Measurements from ENCODE around the gene SLC25A45.

Gene SLC25A45

DNA sequence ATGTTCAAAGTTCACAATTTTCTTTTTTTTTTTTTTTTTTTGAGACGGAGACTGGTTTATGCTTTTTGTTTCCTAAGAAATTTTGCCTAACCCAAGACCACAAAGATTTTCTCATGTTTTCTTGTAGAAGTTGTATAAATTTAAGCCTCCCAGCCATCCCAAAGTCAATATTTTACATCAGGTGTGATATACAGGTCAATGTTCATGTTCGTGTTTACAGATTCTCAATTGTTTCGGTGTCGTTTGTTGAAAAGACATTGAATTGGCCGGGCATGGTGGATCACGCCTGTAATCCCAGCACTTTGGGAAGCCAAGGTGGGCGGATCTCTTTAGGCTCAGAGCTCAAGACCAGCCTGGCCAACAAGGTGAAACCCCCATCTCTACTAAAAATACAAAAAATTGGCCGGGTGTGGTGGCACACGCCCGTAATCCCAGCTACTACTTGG is 19.4 kb upstream of the SLC25A45 start:
- Mint-ChIP-seq H3K27me3 (no peaks in the 10 kb centered on the region), H3K4me1 (peaks cover 26 to 41% of the 10 kb centered on the region in 2 donors), H3K36me3 (peaks cover 53 to 65% of the 10 kb centered on the region in 2 donors), H3K4me3 (no peak overlapping the region), H3K27ac (peak overlapping the region; percentile 62), H3K9me3 (no peaks in the 10 kb centered on the region)
- ATAC-seq (replicated peaks) (no peak), DNase-seq (no peak)

- H3K9me3 Mint-ChIP-seq: no peaks in the 10 kb centered on the region
- DNase-seq (no peak), ATAC-seq (replicated peaks) (no peak)
- peaks cover 55 to 65% of the 10 kb centered on the region in 2 donors for H3K36me3 Mint-ChIP-seq
- no peaks in the 10 kb centered on the region for H3K27me3 Mint-ChIP-seq
- H3K27ac Mint-ChIP-seq: peak overlapping the region; percentile 62
- peaks cover 26 to 41% of the 10 kb centered on the region in 2 donors for H3K4me1 Mint-ChIP-seq
- no peak overlapping the region for H3K4me3 Mint-ChIP-seq
These were observed 18.8 kb upstream of the SLC25A45 start for GRCh38 chr11:65401073-65401802.

GRCh38 chr11:65400307-65401072 is 18.0 kb upstream of the SLC25A45 start:
- Mint-ChIP-seq H3K4me1 (peaks cover 26 to 45% of the 10 kb centered on the region in 2 donors), H3K36me3 (peaks cover 59 to 71% of the 10 kb centered on the region in 2 donors), H3K27me3 (no peaks in the 10 kb centered on the region), H3K27ac (peak overlapping the region; percentile 37), H3K9me3 (no peaks in the 10 kb centered on the region), H3K4me3 (no peak overlapping the region)
- DNase-seq (no peak), ATAC-seq (replicated peaks) (no peak)

DNA sequence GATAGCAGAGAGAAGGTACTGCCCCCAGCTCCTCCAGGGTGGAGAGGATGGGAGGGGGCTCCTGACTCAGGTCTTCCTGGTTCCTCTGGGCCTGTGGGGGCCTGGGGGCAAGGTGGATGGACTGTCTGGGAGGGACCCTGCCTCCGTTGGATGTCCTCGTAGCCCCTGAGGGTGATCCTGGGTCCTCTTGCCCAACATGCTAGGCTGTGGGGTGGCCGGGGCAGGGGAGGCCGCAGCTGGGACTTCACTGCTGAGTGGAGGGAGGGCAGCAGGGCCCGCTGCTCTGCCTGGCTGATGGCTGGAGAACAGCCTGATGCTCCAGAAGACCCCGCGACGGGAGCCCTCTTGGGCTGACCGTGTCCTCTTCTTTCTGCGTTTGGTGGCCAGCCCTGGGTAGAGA is 17.4 kb upstream of the SLC25A45 start:
- Mint-ChIP-seq H3K36me3 (peaks cover 57 to 66% of the 10 kb centered on the region in 2 donors), H3K4me1 (peaks cover 24 to 39% of the 10 kb centered on the region in 2 donors), H3K27ac (no peak overlapping the region), H3K4me3 (no peak overlapping the region), H3K27me3 (no peaks in the 10 kb centered on the region), H3K9me3 (no peaks in the 10 kb centered on the region)
- ATAC-seq (replicated peaks) (no peak), DNase-seq (no peak)

DNA sequence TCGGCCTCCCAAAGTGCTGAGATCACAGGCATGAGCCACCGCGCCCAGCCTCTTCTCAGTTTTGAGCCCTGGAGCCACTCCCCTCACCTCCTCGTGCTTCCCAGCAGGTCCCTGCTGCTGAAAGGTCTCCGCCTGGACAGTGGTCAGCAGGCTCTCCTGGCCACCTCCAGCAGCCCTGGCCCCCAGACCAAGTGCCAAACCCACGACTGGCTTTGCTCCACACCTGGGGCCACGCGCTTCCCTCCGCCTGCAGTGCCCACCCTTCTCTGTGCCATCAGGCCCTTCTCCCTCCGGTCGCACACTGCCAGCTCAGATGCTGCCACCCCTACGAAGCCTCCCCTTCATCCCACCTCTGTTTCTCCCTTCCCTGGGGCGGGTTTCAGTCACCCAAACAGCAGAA is 16.8 kb upstream of the SLC25A45 start:
- DNase-seq: no peak

GRCh38 chr11:65398362-65398910 is 16.0 kb upstream of the SLC25A45 start:
- Mint-ChIP-seq H3K27me3 (no peaks in the 10 kb centered on the region), H3K27ac (peak overlapping the region; percentile 73), H3K4me1 (peaks cover 12 to 25% of the 10 kb centered on the region in 2 donors), H3K36me3 (peaks cover 45 to 55% of the 10 kb centered on the region in 2 donors), H3K4me3 (no peak overlapping the region), H3K9me3 (no peaks in the 10 kb centered on the region)
- ATAC-seq (replicated peaks) (no peak), DNase-seq (no peak)

More for the DNA sequence above, 16.8 kb upstream of the SLC25A45 start:
- Mint-ChIP-seq H3K27ac (peak overlapping the region; percentile 42), H3K4me1 (peaks cover 19 to 33% of the 10 kb centered on the region in 2 donors), H3K27me3 (no peaks in the 10 kb centered on the region), H3K4me3 (no peak overlapping the region), H3K9me3 (no peaks in the 10 kb centered on the region), H3K36me3 (peaks cover 51 to 60% of the 10 kb centered on the region in 2 donors)
- no peak for ATAC-seq (replicated peaks)

- Mint-ChIP-seq H3K4me3 (no peak overlapping the region), H3K27me3 (no peaks in the 10 kb centered on the region), H3K36me3 (peaks cover 51 to 59% of the 10 kb centered on the region in 2 donors), H3K9me3 (no peaks in the 10 kb centered on the region), H3K27ac (no peak overlapping the region), H3K4me1 (peaks cover 14 to 25% of the 10 kb centered on the region in 2 donors)
- no peak for DNase-seq
- ATAC-seq (replicated peaks): no peak
These were observed 14.6 kb upstream of the SLC25A45 start for GRCh38 chr11:65396769-65397745.

GRCh38 chr11:65395961-65396530 is 13.6 kb upstream of the SLC25A45 start:
- Mint-ChIP-seq H3K36me3 (peaks cover 52 to 59% of the 10 kb centered on the region in 2 donors), H3K27ac (no peak overlapping the region), H3K4me1 (peaks cover 20 to 34% of the 10 kb centered on the region in 2 donors), H3K4me3 (no peak overlapping the region), H3K27me3 (no peaks in the 10 kb centered on the region), H3K9me3 (no peaks in the 10 kb centered on the region)
- ATAC-seq (replicated peaks): no peak
- DNase-seq: no peak

GRCh38 chr11:65394125-65394536 is 11.7 kb upstream of the SLC25A45 start:
- ATAC-seq (replicated peaks): no peak
- Mint-ChIP-seq H3K27me3 (no peaks in the 10 kb centered on the region), H3K4me3 (no peak overlapping the region), H3K4me1 (peaks cover 32 to 46% of the 10 kb centered on the region in 2 donors), H3K27ac (no peak overlapping the region), H3K36me3 (peaks cover 48 to 57% of the 10 kb centered on the region in 2 donors), H3K9me3 (no peaks in the 10 kb centered on the region)
- no peak for DNase-seq

GRCh38 chr11:65393513-65394079 is 11.2 kb upstream of the SLC25A45 start:
- H3K27me3 Mint-ChIP-seq: no peaks in the 10 kb centered on the region
- H3K27ac Mint-ChIP-seq: no peak overlapping the region
- H3K36me3 Mint-ChIP-seq: peaks cover 50 to 58% of the 10 kb centered on the region in 2 donors
- peaks cover 38 to 51% of the 10 kb centered on the region in 2 donors for H3K4me1 Mint-ChIP-seq
- DNase-seq (no peak), ATAC-seq (replicated peaks) (no peak)
- H3K9me3 Mint-ChIP-seq: no peaks in the 10 kb centered on the region
- H3K4me3 Mint-ChIP-seq: no peak overlapping the region

DNA sequence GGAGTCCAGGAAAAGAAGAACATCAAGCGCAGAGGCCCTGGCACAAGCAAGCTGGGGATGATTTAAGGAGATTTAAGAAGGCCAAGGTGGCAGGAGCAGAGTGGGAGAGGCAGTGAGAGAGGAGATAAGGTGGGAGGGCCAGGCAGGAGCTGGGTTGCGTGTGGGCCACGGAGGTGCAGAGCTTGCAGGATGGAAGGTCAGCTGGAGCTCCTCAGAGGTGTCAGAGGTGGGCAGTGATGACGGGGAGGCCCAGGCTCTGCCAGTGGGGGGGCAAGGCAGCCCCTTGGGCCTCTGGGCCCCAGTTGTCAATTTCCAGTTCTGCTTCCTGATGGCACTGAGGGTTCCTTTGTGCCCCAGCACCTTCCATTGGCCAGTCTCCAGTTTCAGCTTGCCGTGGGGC is 10.5 kb upstream of the SLC25A45 start:
- no peaks in the 10 kb centered on the region for H3K9me3 Mint-ChIP-seq
- peak overlapping the region; percentile 32 for H3K27ac Mint-ChIP-seq
- H3K27me3 Mint-ChIP-seq: no peaks in the 10 kb centered on the region
- no peak for ATAC-seq (replicated peaks)
- no peak for DNase-seq
- H3K36me3 Mint-ChIP-seq: peaks cover 44 to 58% of the 10 kb centered on the region in 2 donors
- H3K4me1 Mint-ChIP-seq: peaks cover 40 to 54% of the 10 kb centered on the region in 2 donors
- H3K4me3 Mint-ChIP-seq: no peak overlapping the region

DNA sequence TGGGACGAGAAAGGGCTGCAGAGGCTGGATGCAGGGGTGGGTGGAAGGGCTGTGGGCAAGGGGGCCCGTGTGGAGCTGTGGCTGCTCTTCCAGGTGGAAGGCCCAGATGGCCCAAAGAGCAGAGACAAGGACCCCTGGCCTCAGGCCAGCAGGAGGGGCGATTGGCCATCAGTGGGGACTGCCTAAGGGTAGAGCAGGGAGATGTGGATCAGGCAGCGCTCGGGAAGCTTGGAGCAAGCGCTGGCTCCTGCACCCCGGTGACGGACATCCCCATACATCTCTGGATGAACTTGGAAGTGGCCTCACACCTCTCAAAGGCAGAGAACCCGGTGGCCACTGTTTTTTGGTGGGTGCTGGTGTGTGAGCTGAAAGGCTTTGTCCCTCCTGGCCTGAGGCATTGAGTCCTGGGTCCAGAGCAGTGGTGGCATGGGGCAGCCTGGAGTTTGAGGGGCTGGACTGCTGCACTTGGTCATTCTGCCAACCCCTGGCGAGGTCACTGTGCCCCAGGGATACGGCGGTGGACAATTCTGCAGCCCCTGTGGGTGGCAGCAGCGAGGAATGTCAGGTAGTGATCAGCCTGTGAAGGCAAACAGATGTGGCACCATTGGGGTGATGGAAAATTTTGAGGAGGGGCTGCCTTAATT is 9.9 kb upstream of the SLC25A45 start:
- Mint-ChIP-seq H3K27me3 (no peaks in the 10 kb centered on the region), H3K4me1 (peaks cover 38 to 59% of the 10 kb centered on the region in 2 donors), H3K27ac (peak overlapping the region; percentile 65), H3K4me3 (no peak overlapping the region), H3K9me3 (no peaks in the 10 kb centered on the region), H3K36me3 (peaks cover 42 to 55% of the 10 kb centered on the region in 2 donors)
- no peak for DNase-seq
- no peak for ATAC-seq (replicated peaks)

DNA sequence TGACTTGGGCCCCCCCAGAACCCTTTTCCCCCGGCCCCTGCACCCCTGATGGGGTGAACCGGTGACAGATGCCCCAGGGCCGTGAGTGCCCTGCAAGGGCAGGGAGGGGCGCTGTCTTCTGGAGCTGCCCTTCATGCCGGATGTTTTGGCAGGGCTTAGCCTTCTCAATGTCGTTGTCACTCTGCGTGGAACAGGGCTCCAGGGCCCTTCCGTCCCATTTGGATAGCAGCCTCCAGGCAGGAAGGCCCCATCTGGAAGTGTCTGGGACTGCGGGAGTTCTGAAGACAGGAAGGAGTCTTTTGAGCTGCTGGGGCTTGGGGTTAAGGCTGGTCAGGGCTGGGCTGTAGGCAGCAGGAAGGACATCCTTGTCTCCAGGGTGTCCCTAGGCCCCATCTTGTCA is 8.6 kb upstream of the SLC25A45 start:
- H3K27ac Mint-ChIP-seq: peak overlapping the region; percentile 75
- peak overlapping the region in 1 of 2 donors; percentile 32 for H3K4me3 Mint-ChIP-seq
- H3K36me3 Mint-ChIP-seq: peaks cover 35 to 51% of the 10 kb centered on the region in 2 donors
- H3K4me1 Mint-ChIP-seq: peaks cover 38 to 61% of the 10 kb centered on the region in 2 donors
- H3K9me3 Mint-ChIP-seq: no peaks in the 10 kb centered on the region
- H3K27me3 Mint-ChIP-seq: no peaks in the 10 kb centered on the region
- ATAC-seq (replicated peaks): no peak
- no peak for DNase-seq

All from stimulated activated naive B cell treated with anti-CD40 and anti-IgM and Interleukin-4, amounts not matched to agents 10 μg/mL and 1 μg/mL and 100 μg/mL, for 72 hours (primary cell).